SH-SY5Y (cell line): ENCODE data around the gene SMAD3.

ENCODE experiments used
- GATA2 ChIP-seq: IDR thresholded peaks from 2 replicates; pipeline ENCODE4 v1.6.1; 2011; ENCODE audit warnings: mild to moderate bottlenecking, low read depth, low read length
- GATA3 ChIP-seq: IDR thresholded peaks from 2 replicates; pipeline ENCODE4 v1.6.1; 2011; ENCODE audit warnings: low read depth, mild to moderate bottlenecking, low read length, moderate library complexity

DNA sequence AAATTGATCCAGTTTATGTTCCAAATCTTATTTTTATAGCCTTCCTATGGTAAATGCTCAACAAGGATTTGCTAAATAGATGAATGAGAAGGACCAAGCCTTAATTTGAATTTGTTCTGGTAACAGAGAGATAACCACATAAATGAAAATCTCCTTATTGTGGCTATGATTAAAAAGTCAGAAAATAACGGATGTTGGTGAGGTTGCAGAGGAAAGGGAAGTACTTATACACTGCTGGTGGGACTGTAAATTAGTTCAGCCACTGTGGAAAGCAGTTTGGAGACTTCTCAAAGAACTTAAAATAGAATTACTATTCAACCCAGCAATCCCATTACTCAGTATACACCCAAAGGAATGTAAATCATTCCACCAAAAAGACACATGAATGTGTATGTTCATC lies 162.9 kb downstream of the SMAD3 start:
- TF ChIP-seq GATA3 (no peak), GATA2 (no peak)
